ENCODE measurements around the gene PPP2R1B.

PPP2R1B gene

GRCh38 chr11:111694851-111695250, 71.3 kb downstream of the PPP2R1B start:
- TF ChIP-seq CTCF (IDR thresholded peaks at IDR 0.05; ENCODE audit: borderline replicate concordance, insufficient read depth, low read depth, low read length): no peak
- no peak overlapping the region for H3K4me3 ChIP-seq (ENCODE audit: low read depth, low read length)

GRCh38 chr11:111693224-111693937, 72.8 kb downstream of the PPP2R1B start:
- no peak for TF ChIP-seq CTCF (IDR thresholded peaks at IDR 0.05; ENCODE audit: borderline replicate concordance, insufficient read depth, low read depth, low read length)
- H3K4me3 ChIP-seq (ENCODE audit: low read depth, low read length): no peak overlapping the region

- no peak for TF ChIP-seq CTCF (IDR thresholded peaks at IDR 0.05; ENCODE audit: borderline replicate concordance, insufficient read depth, low read depth, low read length)
- no peak overlapping the region for H3K4me3 ChIP-seq (ENCODE audit: low read depth, low read length)
Measured at GRCh38 chr11:111691741-111692140, 74.4 kb downstream of the PPP2R1B start.

GRCh38 chr11:111691176-111691575, 75.0 kb downstream of the PPP2R1B start:
- no peak for TF ChIP-seq CTCF (IDR thresholded peaks at IDR 0.05; ENCODE audit: borderline replicate concordance, insufficient read depth, low read depth, low read length)
- H3K4me3 ChIP-seq (ENCODE audit: low read depth, low read length): no peak overlapping the region

DNA sequence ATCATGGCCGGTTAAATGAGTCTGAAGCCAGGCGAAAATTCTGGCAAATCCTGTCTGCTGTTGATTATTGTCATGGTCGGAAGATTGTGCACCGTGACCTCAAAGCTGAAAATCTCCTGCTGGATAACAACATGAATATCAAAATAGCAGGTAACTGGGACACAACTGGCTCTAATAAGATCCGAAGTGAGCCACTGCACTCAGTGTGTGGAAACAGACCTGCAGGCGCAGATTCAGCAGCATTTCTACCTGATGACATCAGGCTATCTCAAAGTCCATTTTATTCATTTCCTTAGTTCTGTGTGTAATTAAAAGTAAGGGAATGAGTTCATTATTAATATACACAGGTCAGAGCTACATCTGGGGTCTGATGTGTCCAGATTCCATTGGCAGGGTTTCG, 78.2 kb downstream of the PPP2R1B start:
- no peak for TF ChIP-seq CTCF (IDR thresholded peaks at IDR 0.05; ENCODE audit: borderline replicate concordance, insufficient read depth, low read depth, low read length)
- no peak overlapping the region for H3K4me3 ChIP-seq (ENCODE audit: low read depth, low read length)

DNA sequence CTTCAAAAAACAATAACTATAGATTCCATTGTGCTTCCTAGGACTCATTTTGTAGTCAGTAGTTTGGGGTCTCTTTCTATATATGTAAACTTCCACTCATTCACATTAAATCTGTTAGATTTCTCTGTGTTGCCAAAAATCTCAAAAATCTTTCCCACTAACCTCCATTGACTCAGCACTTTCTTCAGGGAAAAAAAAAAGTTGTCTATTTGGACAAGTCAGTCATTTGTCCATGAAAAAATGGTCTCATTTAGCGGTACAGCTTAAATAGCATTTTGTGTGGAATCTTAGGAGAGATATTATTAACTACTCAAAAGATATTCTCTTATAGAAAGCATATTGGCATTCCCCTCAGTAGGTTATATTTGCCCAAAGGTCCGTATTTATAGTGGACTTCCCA, 81.9 kb downstream of the PPP2R1B start:
- no peak overlapping the region for H3K4me3 ChIP-seq (ENCODE audit: low read depth, low read length)
- no peak for TF ChIP-seq CTCF (IDR thresholded peaks at IDR 0.05; ENCODE audit: borderline replicate concordance, insufficient read depth, low read depth, low read length)

DNA sequence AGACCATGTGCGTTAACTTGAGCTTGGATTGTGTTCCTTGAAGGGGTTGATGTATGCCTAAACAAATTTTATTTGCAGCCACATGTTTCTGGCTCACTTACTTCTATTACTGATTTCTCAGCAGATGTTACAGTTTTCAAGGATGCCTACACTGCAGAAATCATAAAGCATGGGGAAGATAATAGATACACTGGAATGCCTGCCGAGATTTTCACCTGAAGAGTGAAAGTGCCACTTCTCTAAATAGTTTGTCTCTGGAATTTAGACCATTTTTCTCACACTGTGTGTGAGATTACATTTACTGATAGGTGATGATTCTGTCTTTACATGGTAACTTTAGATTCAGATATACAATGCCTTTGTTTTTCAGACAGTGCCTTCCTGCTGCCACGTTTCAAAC, 82.4 kb downstream of the PPP2R1B start:
- H3K4me3 ChIP-seq (ENCODE audit: low read depth, low read length): no peak overlapping the region
- no peak for TF ChIP-seq CTCF (IDR thresholded peaks at IDR 0.05; ENCODE audit: borderline replicate concordance, insufficient read depth, low read depth, low read length)
